Breast epithelium (tissue), 4 donors: Measurements from ENCODE around the gene SLC9A3. TPM values are rescaled to one million over a fixed set of nuclear protein-coding genes. Genes with fewer than 3 reads are reported as not detected.

Experiments used
- DNase-seq, 2 donors: peaks; one replicate each; pipeline ENCODE4 v3.0.0-alpha.2; 2019; ENCODE audit warnings: low spot score in 2 of 2
- H3K27ac ChIP-seq, 2 donors: fragments of 200-600 bp; sonication (generic) in 1 of 2; one replicate each; pipeline ENCODE4 v1.5.1; 2016 to 2019; ENCODE audit warnings: mild to moderate bottlenecking in 1 of 2
- H3K27me3 ChIP-seq, 2 donors: fragments of 200-600 bp; sonication (generic) in 1 of 2; one replicate each; pipeline versions ENCODE4 v1.5.1 to v1.6.0; 2017 to 2019; ENCODE audit warnings: control low read depth in 1 of 2, mild to moderate bottlenecking in 1 of 2
- H3K36me3 ChIP-seq: fragments of 200-600 bp; one replicate; pipeline ENCODE4 v1.5.1; 2019
- H3K4me1 ChIP-seq, 2 donors: fragments of 200-600 bp; sonication (generic); one replicate each; pipeline ENCODE4 v1.5.1; 2016 to 2019; ENCODE audit warnings: control low read depth in 1 of 2
- H3K4me3 ChIP-seq, 3 donors: fragments of 200-600 bp; sonication (generic); 1 replicate in 2 of 3; 2 replicates in 1 of 3; pipeline ENCODE4 v1.5.1; 2016 to 2019; ENCODE audit warnings: mild to moderate bottlenecking in 3 of 3, moderate library complexity in 2 of 3
- H3K9me3 ChIP-seq, 2 donors: fragments of 200-600 bp; sonication (generic) in 1 of 2; one replicate each; pipeline ENCODE4 v1.5.1; 2016 to 2019; ENCODE audit warnings: control low read depth in 1 of 2
- POLR2A ChIP-seq: fragments of 450-650 bp; IDR thresholded peaks from one replicate; pipeline ENCODE4 v1.6.1; 2016; ENCODE audit warnings: antibody characterized with exemption, mild to moderate bottlenecking, moderate library complexity
- POLR2AphosphoS5 ChIP-seq, 3 donors: sonication (generic); formaldehyde crosslinking; IDR thresholded peaks; one replicate each; pipeline ENCODE4 v1.6.1; 2017; ENCODE audit warnings: antibody characterized with exemption in 3 of 3
- intact Hi-C: fragments of 100-400 bp; cut with DNase I; formaldehyde crosslinking; loops from one replicate; pipeline ENCODE4 v1.15.1; 2023; ENCODE audit warnings: low total_unique reads
- total RNA-seq, 3 donors: library from RNA; depleted of rRNA; stranded (reverse); fragments of >200 nt; gene quantifications; one replicate each; pipeline ENCODE4 v1.1.0, GENCODE V29; 2016
- TF ChIP-seq, protein P1 (sequence below), 3 donors: fragments of 450-650 bp; IDR thresholded peaks; one replicate each; pipeline ENCODE4 v1.5.1; 2016 to 2017; ENCODE audit warnings: antibody characterized with exemption in 3 of 3, mild to moderate bottlenecking in 3 of 3, moderate library complexity in 3 of 3

Gene SLC9A3
- 1 to 10 TPM; 1.1 to 5.6 (median 2.3) TPM for total RNA-seq

DNA sequence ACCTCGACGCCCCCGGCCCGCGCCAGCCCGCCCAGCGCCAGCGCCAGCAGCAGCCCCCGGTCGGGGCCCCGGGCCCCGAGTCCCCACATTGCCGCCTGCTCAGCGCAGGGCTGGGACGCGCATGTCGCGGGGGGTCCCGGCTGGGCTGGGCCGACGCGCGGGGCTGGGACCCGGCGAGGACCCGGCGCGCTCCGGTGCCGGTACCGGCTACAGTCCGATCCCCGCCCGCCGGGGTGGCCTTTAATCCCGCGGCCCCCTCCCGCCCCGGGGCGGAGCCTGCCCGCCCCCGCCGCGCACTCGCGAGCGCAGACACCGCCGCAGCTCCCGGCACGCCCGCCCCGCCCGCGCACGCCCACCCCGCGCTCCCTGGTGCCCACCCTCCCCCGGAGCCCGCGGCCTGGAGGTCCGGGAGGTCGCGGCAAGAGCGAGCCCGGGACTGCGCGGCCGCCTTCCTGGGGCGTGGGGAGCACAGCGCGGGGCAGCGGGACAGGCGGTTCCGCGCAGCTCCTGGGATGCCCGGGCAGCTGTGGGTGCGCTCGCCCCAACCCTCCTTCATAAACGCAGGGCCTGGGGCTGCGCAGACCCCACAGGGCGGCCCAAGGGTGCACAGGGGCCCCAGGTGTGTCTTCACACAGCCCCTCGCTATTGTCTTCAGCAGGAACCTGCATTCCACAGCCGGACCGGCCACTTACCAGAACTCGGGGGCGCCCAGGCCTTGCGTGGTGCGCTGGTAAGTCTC lies at the start of gene SLC9A3:
TSS of gene SLC9A3 (minus strand) at position 216 of the 739 bp plus-strand sequence.
- H3K36me3 ChIP-seq: no peaks in the 10 kb centered on the region

DNA sequence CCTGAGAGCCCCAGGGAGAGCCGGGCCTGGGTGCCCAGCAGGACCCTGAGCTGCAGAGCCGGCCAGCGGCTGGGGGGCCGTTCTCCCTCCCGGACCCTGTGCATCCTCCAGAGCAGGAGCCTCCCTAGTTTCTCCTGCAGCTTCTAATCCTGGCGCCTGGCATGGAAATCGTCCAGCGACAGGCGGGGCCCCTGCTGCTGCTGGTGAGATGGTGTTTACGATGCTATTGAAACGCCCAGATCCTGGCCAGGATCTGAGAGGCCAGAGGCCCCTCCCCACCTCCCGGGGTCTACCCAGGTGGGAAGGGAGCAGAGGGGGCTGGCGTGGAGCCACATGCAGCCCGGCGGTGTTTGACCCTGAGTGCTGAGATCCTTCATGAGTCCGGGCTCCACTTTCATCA lies 49.7 kb upstream of the SLC9A3 start:
- peaks cover 4 to 23% of the 10 kb centered on the region in 2 donors for H3K9me3 ChIP-seq
- H3K4me3 ChIP-seq: no peak overlapping the region
- no peak for DNase-seq
- intact Hi-C loops: no loop called here
- no peak for TF ChIP-seq POLR2A
- peaks cover 0 to 39% of the 10 kb centered on the region in 2 donors for H3K27me3 ChIP-seq
- no peaks in the 10 kb centered on the region for H3K36me3 ChIP-seq
- H3K27ac ChIP-seq: no peak overlapping the region
- no peaks in the 10 kb centered on the region for H3K4me1 ChIP-seq

More for the DNA sequence above, at the start of gene SLC9A3:
- TF ChIP-seq, protein P1, sequence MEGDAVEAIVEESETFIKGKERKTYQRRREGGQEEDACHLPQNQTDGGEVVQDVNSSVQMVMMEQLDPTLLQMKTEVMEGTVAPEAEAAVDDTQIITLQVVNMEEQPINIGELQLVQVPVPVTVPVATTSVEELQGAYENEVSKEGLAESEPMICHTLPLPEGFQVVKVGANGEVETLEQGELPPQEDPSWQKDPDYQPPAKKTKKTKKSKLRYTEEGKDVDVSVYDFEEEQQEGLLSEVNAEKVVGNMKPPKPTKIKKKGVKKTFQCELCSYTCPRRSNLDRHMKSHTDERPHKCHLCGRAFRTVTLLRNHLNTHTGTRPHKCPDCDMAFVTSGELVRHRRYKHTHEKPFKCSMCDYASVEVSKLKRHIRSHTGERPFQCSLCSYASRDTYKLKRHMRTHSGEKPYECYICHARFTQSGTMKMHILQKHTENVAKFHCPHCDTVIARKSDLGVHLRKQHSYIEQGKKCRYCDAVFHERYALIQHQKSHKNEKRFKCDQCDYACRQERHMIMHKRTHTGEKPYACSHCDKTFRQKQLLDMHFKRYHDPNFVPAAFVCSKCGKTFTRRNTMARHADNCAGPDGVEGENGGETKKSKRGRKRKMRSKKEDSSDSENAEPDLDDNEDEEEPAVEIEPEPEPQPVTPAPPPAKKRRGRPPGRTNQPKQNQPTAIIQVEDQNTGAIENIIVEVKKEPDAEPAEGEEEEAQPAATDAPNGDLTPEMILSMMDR (IDR thresholded peaks at IDR 0.05): no peak
- TF ChIP-seq POLR2AphosphoS5 (IDR thresholded peaks at IDR 0.05) (no peak), POLR2A (no peak)
- Histone ChIP-seq H3K4me1 (peaks cover 0 to 7% of the 10 kb centered on the region in 2 donors), H3K9me3 (no peaks in the 10 kb centered on the region), H3K27me3 (peaks cover 14 to 100% of the 10 kb centered on the region in 2 donors), H3K4me3 (peak within 1 kb of the TSS; percentile 4 to 56 (median 25)), H3K27ac (no peak within 1 kb of the TSS)
- intact Hi-C loops: no loop called here
- no peak for DNase-seq

DNA sequence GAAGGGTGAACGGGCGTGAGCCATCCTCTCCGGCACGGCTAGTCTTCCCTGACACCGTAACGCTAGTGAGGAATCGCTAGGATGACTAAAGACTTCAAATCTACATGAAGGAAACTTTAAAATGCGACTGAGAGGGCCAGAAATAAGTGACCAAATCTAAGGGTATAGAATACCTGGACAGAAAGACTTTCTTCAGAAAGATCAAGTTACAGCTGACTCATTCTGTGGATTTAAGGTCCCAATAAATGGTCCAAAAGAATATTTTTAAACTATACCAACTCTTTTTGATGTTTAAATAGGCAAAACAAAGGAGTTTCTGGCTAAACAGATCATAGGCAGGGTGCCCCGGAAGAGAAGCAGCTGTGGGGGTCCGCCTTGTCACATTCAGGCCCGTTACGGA lies 49.0 kb upstream of the SLC9A3 start:
- H3K27me3 ChIP-seq: peaks cover 0 to 42% of the 10 kb centered on the region in 2 donors
- no peaks in the 10 kb centered on the region for H3K4me1 ChIP-seq
- peaks cover 4 to 23% of the 10 kb centered on the region in 2 donors for H3K9me3 ChIP-seq
- TF ChIP-seq POLR2A (no peak), POLR2AphosphoS5 (IDR thresholded peaks at IDR 0.05) (no peak)
- TF ChIP-seq, protein P1 (IDR thresholded peaks at IDR 0.05): no peak
- intact Hi-C loops: no loop called here
- H3K4me3 ChIP-seq: no peak overlapping the region
- no peaks in the 10 kb centered on the region for H3K36me3 ChIP-seq
- no peak for DNase-seq
- H3K27ac ChIP-seq: no peak overlapping the region

DNA sequence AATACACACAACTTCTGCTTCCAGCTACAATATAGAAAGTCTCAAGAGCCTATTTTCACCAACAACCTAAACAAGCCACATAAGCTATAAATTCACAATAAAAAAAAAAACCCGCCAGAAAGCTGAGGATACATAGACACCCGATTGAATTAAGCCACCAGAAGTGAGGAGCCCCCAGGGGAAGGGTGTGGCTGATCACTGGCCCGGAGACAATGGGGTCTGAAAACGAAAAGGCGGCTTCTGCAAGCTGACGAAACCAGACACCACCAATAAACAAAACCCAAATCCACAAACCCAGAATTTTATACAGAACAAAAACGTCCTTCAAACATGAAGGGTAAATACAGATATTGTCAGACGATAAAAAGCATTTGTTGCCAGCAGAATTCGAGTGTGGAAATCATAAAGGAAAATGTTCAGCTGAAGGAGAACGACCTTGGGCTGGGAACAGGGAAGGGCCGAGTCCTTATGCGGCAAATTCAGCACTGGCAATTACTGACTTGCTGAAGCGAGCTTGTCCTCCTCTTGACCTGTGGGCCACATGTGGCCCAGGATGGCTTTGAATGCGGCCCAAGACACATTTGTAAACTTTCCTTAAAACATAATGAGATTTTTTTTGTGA lies 48.3 kb upstream of the SLC9A3 start:
- no peaks in the 10 kb centered on the region for H3K4me1 ChIP-seq
- H3K27ac ChIP-seq: no peak overlapping the region
- H3K4me3 ChIP-seq: no peak overlapping the region
- DNase-seq: no peak
- H3K9me3 ChIP-seq: peaks cover 4 to 20% of the 10 kb centered on the region in 2 donors
- intact Hi-C loops: no loop called here
- TF ChIP-seq POLR2AphosphoS5 (IDR thresholded peaks at IDR 0.05): no peak
- TF ChIP-seq, protein P1 (IDR thresholded peaks at IDR 0.05): no peak
- no peak for TF ChIP-seq POLR2A
- peaks cover 0 to 49% of the 10 kb centered on the region in 2 donors for H3K27me3 ChIP-seq
- no peaks in the 10 kb centered on the region for H3K36me3 ChIP-seq

DNA sequence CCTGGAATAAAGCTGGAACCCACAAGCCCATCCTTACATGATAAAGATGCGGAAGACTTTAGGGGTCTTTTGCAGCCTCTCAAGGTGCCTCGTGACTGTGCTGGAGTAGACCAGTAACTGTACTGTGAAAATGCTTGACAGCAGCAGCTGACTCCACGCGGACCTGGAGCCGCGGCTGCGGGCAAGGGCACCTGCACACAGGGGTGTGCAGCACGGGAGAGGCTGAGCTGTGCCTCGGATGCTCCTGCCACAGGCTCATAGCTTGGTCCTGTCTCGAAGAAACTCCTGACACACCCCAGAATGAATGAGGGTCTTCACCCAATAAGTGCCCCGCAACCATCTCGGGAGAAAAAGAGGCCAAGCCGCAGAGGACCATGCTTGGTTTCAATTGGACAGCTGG lies 47.5 kb upstream of the SLC9A3 start:
- Histone ChIP-seq H3K4me1 (no peaks in the 10 kb centered on the region), H3K36me3 (no peaks in the 10 kb centered on the region), H3K4me3 (no peak overlapping the region), H3K9me3 (peaks cover 4 to 13% of the 10 kb centered on the region in 2 donors), H3K27ac (no peak overlapping the region), H3K27me3 (peaks cover 0 to 54% of the 10 kb centered on the region in 2 donors)
- no peak for DNase-seq
- intact Hi-C loops: no loop called here
- TF ChIP-seq, protein P1 (IDR thresholded peaks at IDR 0.05): no peak
- TF ChIP-seq POLR2A (no peak), POLR2AphosphoS5 (IDR thresholded peaks at IDR 0.05) (no peak)
